WTC11 (cell line): ENCODE results near the gene GDPD3.

Experiments
- CBFB ChIP-seq: sonication (generic); formaldehyde crosslinking; IDR thresholded peaks from 2 replicates; pipeline ENCODE4 v1.8.1; 2022; ENCODE audit warnings: mild to moderate bottlenecking, low read depth, missing genetic modification reagents
- CTCF ChIP-seq: fragments of 200-600 bp; IDR thresholded peaks from 2 replicates; pipeline ENCODE4 v1.8.0; 2022; ENCODE audit warnings: antibody characterized with exemption
- FOXP4 ChIP-seq: sonication (generic); formaldehyde crosslinking; IDR thresholded peaks from 2 replicates; pipeline ENCODE4 v1.8.0; 2022; ENCODE audit warnings: mild to moderate bottlenecking, missing genetic modification reagents
- SOX15 ChIP-seq: fragments of 250-450 bp; sonication (Bioruptor Pico); IDR thresholded peaks from 2 replicates; pipeline ENCODE4 v1.9.0; 2021; ENCODE audit warnings: mild to moderate bottlenecking
- SP1 ChIP-seq: sonication (generic); formaldehyde crosslinking; conservative IDR thresholded peaks from 2 replicates; pipeline ENCODE4 v1.8.1; 2022; ENCODE audit warnings: missing genetic modification reagents
- TCF7 ChIP-seq: sonication (generic); formaldehyde crosslinking; IDR thresholded peaks from 2 replicates; pipeline ENCODE4 v1.8.0; 2022; ENCODE audit warnings: mild to moderate bottlenecking, low read depth, missing genetic modification reagents, moderate library complexity
- ZBTB21 ChIP-seq: sonication (generic); formaldehyde crosslinking; IDR thresholded peaks from 2 replicates; pipeline ENCODE4 v1.8.1; 2023; ENCODE audit warnings: mild to moderate bottlenecking, missing genetic modification reagents, borderline replicate concordance
- ZMAT4 ChIP-seq: fragments of 250-450 bp; sonication (Bioruptor Pico); IDR thresholded peaks from 2 replicates; pipeline ENCODE4 v1.9.0; 2021; ENCODE audit warnings: mild to moderate bottlenecking
- TF ChIP-seq, protein P1 (sequence below): sonication (generic); formaldehyde crosslinking; IDR thresholded peaks from 2 replicates; pipeline ENCODE4 v1.8.1; 2022; ENCODE audit warnings: mild to moderate bottlenecking, missing genetic modification reagents, moderate library complexity, borderline replicate concordance
- TF ChIP-seq, protein P2 (sequence below): fragments of 250-450 bp; sonication (Bioruptor Pico); IDR thresholded peaks from 2 replicates; pipeline ENCODE4 v1.9.0; 2021; ENCODE audit warnings: mild to moderate bottlenecking, borderline replicate concordance

DNA sequence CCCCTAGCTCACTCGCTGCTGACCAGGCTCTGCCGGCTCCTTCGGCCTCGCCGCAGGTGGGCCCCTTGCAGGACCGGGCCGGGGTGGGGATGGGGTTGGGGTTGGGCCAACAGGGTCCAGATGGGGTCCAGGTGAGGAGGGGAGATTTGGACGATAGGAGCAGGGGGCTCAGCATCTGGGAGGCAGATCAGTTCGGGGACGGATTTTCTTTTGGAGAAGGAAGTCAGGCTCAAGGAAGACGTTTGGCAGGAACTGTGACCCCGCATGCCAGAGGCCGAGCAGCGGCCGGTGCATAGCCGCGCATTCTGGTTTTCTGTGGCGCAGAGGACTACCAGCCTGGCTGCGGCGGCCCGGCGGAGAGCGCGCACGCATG, 48.6 kb downstream of the GDPD3 start:
- TF ChIP-seq SOX15 (CRISPR knock-in tag) (no peak), CTCF (no peak), CBFB (CRISPR knock-in tag) (no peak), FOXP4 (CRISPR knock-in tag) (no peak), SP1 (no peak), ZBTB21 (CRISPR knock-in tag) (no peak), TCF7 (CRISPR knock-in tag) (no peak), ZMAT4 (CRISPR knock-in tag) (no peak)
- TF ChIP-seq, protein P1, sequence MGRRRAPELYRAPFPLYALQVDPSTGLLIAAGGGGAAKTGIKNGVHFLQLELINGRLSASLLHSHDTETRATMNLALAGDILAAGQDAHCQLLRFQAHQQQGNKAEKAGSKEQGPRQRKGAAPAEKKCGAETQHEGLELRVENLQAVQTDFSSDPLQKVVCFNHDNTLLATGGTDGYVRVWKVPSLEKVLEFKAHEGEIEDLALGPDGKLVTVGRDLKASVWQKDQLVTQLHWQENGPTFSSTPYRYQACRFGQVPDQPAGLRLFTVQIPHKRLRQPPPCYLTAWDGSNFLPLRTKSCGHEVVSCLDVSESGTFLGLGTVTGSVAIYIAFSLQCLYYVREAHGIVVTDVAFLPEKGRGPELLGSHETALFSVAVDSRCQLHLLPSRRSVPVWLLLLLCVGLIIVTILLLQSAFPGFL (CRISPR knock-in tag): no peak
- TF ChIP-seq, protein P2, sequence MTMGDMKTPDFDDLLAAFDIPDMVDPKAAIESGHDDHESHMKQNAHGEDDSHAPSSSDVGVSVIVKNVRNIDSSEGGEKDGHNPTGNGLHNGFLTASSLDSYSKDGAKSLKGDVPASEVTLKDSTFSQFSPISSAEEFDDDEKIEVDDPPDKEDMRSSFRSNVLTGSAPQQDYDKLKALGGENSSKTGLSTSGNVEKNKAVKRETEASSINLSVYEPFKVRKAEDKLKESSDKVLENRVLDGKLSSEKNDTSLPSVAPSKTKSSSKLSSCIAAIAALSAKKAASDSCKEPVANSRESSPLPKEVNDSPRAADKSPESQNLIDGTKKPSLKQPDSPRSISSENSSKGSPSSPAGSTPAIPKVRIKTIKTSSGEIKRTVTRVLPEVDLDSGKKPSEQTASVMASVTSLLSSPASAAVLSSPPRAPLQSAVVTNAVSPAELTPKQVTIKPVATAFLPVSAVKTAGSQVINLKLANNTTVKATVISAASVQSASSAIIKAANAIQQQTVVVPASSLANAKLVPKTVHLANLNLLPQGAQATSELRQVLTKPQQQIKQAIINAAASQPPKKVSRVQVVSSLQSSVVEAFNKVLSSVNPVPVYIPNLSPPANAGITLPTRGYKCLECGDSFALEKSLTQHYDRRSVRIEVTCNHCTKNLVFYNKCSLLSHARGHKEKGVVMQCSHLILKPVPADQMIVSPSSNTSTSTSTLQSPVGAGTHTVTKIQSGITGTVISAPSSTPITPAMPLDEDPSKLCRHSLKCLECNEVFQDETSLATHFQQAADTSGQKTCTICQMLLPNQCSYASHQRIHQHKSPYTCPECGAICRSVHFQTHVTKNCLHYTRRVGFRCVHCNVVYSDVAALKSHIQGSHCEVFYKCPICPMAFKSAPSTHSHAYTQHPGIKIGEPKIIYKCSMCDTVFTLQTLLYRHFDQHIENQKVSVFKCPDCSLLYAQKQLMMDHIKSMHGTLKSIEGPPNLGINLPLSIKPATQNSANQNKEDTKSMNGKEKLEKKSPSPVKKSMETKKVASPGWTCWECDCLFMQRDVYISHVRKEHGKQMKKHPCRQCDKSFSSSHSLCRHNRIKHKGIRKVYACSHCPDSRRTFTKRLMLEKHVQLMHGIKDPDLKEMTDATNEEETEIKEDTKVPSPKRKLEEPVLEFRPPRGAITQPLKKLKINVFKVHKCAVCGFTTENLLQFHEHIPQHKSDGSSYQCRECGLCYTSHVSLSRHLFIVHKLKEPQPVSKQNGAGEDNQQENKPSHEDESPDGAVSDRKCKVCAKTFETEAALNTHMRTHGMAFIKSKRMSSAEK (CRISPR knock-in tag): no peak
